Endodermal cell (in vitro differentiated cells): ENCODE results near the gene ARHGAP20. TPM values are rescaled to one million over a fixed set of nuclear protein-coding genes. Genes with fewer than 3 reads are reported as not detected.

Experiments used
- DNase-seq: peaks from one replicate; pipeline ENCODE4 v3.0.0-alpha.2; 2017
- H3K27ac ChIP-seq: 2 replicates; pipeline ENCODE4 v1.5.1; 2013; ENCODE audit warnings: mild to moderate bottlenecking, low read depth, low read length, moderate library complexity
- H3K27me3 ChIP-seq: 2 replicates; pipeline ENCODE4 v1.6.1; 2013; ENCODE audit warnings: mild to moderate bottlenecking, low read length, moderate library complexity; ENCODE audit not compliant: insufficient read depth, control insufficient read depth, poor library complexity, severe bottlenecking
- H3K36me3 ChIP-seq: 2 replicates; pipeline ENCODE4 v1.7.0; 2013; ENCODE audit warnings: mild to moderate bottlenecking, low read length, moderate library complexity; ENCODE audit not compliant: control insufficient read depth, insufficient read depth
- H3K4me1 ChIP-seq: one replicate; pipeline ENCODE4 v1.7.0; 2013; ENCODE audit warnings: low read length; ENCODE audit not compliant: control insufficient read depth, insufficient read depth
- H3K4me3 ChIP-seq: 2 replicates; pipeline ENCODE4 v1.5.1; 2013; ENCODE audit warnings: mild to moderate bottlenecking, low read length, moderate library complexity
- H3K9ac ChIP-seq: 2 replicates; pipeline ENCODE4 v1.6.1; 2013; ENCODE audit warnings: mild to moderate bottlenecking, low read length, moderate library complexity; ENCODE audit not compliant: poor library complexity, severe bottlenecking; ENCODE audit errors: extremely low read depth
- H3K9me3 ChIP-seq: 2 replicates; pipeline ENCODE4 v1.6.1; 2013; ENCODE audit warnings: mild to moderate bottlenecking, low read length, moderate library complexity; ENCODE audit not compliant: control insufficient read depth
- H3K27ac Mint-ChIP-seq: 2 replicates; pipeline ENCODE4 v1.8.0; 2020; ENCODE audit warnings: mixed read lengths
- H3K27me3 Mint-ChIP-seq: 2 replicates; pipeline ENCODE4 v1.8.0; 2021; ENCODE audit warnings: mild to moderate bottlenecking, mixed read lengths; ENCODE audit not compliant: insufficient read depth
- H3K36me3 Mint-ChIP-seq: 2 replicates; pipeline ENCODE4 v1.8.0; 2020; ENCODE audit warnings: low read depth, mixed read lengths
- H3K4me1 Mint-ChIP-seq: 2 replicates; pipeline ENCODE4 v1.8.0; 2020; ENCODE audit warnings: mixed read lengths
- H3K4me3 Mint-ChIP-seq: 2 replicates; pipeline ENCODE4 v1.8.0; 2020; ENCODE audit warnings: mild to moderate bottlenecking, moderate library complexity, mixed read lengths
- H3K9me3 Mint-ChIP-seq: 2 replicates; pipeline ENCODE4 v1.8.0; 2020; ENCODE audit warnings: mild to moderate bottlenecking, mixed read lengths
- CTCF ChIP-seq: fragments of 200-600 bp; sonication (generic); conservative IDR thresholded peaks from 2 replicates; pipeline ENCODE4 v1.5.0; 2021; ENCODE audit warnings: antibody characterized with exemption, mild to moderate bottlenecking
- WGBS, 2 experiments: methylation state at CpG; one replicate each; pipeline versions ENCODE4 v1.1.5 to v1.1.7; 2013; ENCODE audit warnings: missing lambda C conversion rate in 2 of 2, mixed read lengths in 1 of 2; ENCODE audit not compliant: insufficient coverage in 1 of 2, insufficient read length in 1 of 2; 5-methylcytosine and 5-hydroxymethylcytosine counted together
- total RNA-seq, 2 donors: library from RNA; stranded (reverse); fragmentation: NEBNext Ultra II Directional in 1 of 2; extraction: Animal tissue kit (Norgen Biotek cat#: 25700) in 1 of 2; gene quantifications; 2 replicates in 1 of 2; 3 replicates in 1 of 2; pipeline ENCODE4 v1.2.1, GENCODE V29; 2021

The ARHGAP20 gene
- total RNA-seq, 2 donors from 2014 or later = 0.15 to 0.27 TPM

GRCh38 chr11:110747531-110747930 is 35.3 kb upstream of the ARHGAP20 start:
- no peak overlapping the region for H3K27ac ChIP-seq
- Mint-ChIP-seq H3K4me3 (no peak overlapping the region), H3K27me3 (peaks cover 4% of the 10 kb centered on the region), H3K4me1 (no peaks in the 10 kb centered on the region), H3K9me3 (peaks cover 7% of the 10 kb centered on the region), H3K36me3 (no peaks in the 10 kb centered on the region), H3K27ac (no peak overlapping the region)
- no peaks in the 10 kb centered on the region for H3K27me3 ChIP-seq
- H3K36me3 ChIP-seq = no peaks in the 10 kb centered on the region
- no peak for DNase-seq
- 84 to 97% methylated on average over 3 to 4 of the region's 4 CpGs for WGBS, 2 experiments
- no peak overlapping the region for H3K4me3 ChIP-seq
- no peaks in the 10 kb centered on the region for H3K4me1 ChIP-seq
- peaks cover 2% of the 10 kb centered on the region for H3K9me3 ChIP-seq
- no peak for TF ChIP-seq CTCF
- no peak overlapping the region for H3K9ac ChIP-seq

DNA sequence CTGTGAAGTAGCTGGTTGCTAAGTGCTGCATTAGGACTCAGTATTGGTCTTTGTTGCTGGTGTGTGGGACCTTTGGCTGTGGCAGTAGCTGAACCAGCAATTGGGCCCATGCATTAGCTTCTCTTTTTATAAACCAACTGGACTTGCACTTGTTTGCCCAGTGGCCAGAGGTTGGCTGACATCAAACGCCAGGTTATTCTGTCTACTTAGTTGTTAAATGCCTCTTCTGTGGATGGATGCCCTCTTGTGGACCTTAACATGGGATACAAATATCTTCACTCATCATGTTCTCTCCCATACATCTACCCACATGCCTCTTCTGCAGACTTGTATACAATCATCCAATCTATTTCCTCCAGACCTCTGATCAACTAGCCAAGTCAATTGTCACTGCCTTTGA is 26.4 kb upstream of the ARHGAP20 start:
- Mint-ChIP-seq H3K9me3 (no peaks in the 10 kb centered on the region), H3K27ac (no peak overlapping the region), H3K36me3 (no peaks in the 10 kb centered on the region), H3K4me3 (no peak overlapping the region), H3K27me3 (no peaks in the 10 kb centered on the region), H3K4me1 (no peaks in the 10 kb centered on the region)
- H3K27me3 ChIP-seq = no peaks in the 10 kb centered on the region
- TF ChIP-seq CTCF = peak; percentile 17
- no peak overlapping the region for H3K9ac ChIP-seq
- no peak overlapping the region for H3K27ac ChIP-seq
- H3K4me1 ChIP-seq = peaks cover 3% of the 10 kb centered on the region
- no peaks in the 10 kb centered on the region for H3K36me3 ChIP-seq
- no peaks in the 10 kb centered on the region for H3K9me3 ChIP-seq
- H3K4me3 ChIP-seq = no peak overlapping the region
- no peak for DNase-seq
- WGBS, 2 experiments = 87% methylated on average over 1 of the region's 1 CpG; no CpG with 5 or more reads in 1 of the 2 experiments

DNA sequence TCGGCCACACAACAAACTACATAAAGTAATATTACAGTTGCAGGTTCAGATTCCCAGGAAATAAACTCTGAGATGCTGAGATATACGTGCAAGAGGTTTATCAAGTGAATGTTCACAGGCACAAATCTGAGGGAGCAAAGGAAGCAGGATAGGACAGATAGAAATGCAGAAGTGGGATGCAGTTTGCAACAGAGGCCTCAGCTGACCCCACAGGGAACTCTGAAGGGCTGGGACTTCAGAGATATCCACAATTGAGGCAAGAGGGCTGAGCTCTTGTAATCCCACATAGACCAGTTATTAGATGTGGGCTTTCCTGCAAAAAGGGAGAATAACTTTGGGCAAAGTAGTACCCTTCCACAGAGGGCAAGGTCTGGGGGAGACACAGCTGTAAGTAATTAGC is 25.4 kb upstream of the ARHGAP20 start:
- no peaks in the 10 kb centered on the region for H3K36me3 Mint-ChIP-seq
- H3K4me1 ChIP-seq = peaks cover 3% of the 10 kb centered on the region
- no peak for DNase-seq
- H3K9me3 Mint-ChIP-seq = no peaks in the 10 kb centered on the region
- no peaks in the 10 kb centered on the region for H3K27me3 Mint-ChIP-seq
- no peak overlapping the region for H3K4me3 ChIP-seq
- H3K27ac Mint-ChIP-seq = no peak overlapping the region
- no peak for TF ChIP-seq CTCF
- H3K9ac ChIP-seq = no peak overlapping the region
- H3K27ac ChIP-seq = no peak overlapping the region
- H3K36me3 ChIP-seq = no peaks in the 10 kb centered on the region
- no peak overlapping the region for H3K4me3 Mint-ChIP-seq
- H3K4me1 Mint-ChIP-seq = no peaks in the 10 kb centered on the region
- WGBS, 2 experiments = 87 to 100% methylated on average over 2 of the region's 2 CpGs
- peaks cover 4% of the 10 kb centered on the region for H3K27me3 ChIP-seq
- H3K9me3 ChIP-seq = no peaks in the 10 kb centered on the region
